Activated naive CD8-positive, alpha-beta T cell (primary cell): Measurements from ENCODE around the gene ATP1B1.

Source experiments
- H3K27ac Mint-ChIP-seq: one replicate; pipeline ENCODE4 v1.8.0; 2021; ENCODE audit warnings: mixed read lengths
- H3K27me3 Mint-ChIP-seq: one replicate; pipeline ENCODE4 v1.8.0; 2021; ENCODE audit warnings: mixed read lengths
- H3K36me3 Mint-ChIP-seq: one replicate; pipeline ENCODE4 v1.8.0; 2021; ENCODE audit warnings: mixed read lengths
- H3K4me1 Mint-ChIP-seq: one replicate; pipeline ENCODE4 v1.8.0; 2021; ENCODE audit warnings: low read depth, mixed read lengths
- H3K4me3 Mint-ChIP-seq: one replicate; pipeline ENCODE4 v1.8.0; 2021; ENCODE audit warnings: mild to moderate bottlenecking, mixed read lengths
- H3K9me3 Mint-ChIP-seq: one replicate; pipeline ENCODE4 v1.8.0; 2021; ENCODE audit warnings: low read depth, mixed read lengths

Gene ATP1B1

GRCh38 chr1:169087876-169088275 lies 18.6 kb upstream of the ATP1B1 start:
- H3K36me3 Mint-ChIP-seq = no peaks in the 10 kb centered on the region
- H3K4me3 Mint-ChIP-seq = no peak overlapping the region
- no peak overlapping the region for H3K27ac Mint-ChIP-seq
- H3K4me1 Mint-ChIP-seq = peaks cover 11% of the 10 kb centered on the region
- no peaks in the 10 kb centered on the region for H3K27me3 Mint-ChIP-seq
- H3K9me3 Mint-ChIP-seq = no peaks in the 10 kb centered on the region

GRCh38 chr1:169089776-169090175 lies 16.7 kb upstream of the ATP1B1 start:
- peaks cover 21% of the 10 kb centered on the region for H3K4me1 Mint-ChIP-seq
- H3K27me3 Mint-ChIP-seq = no peaks in the 10 kb centered on the region
- H3K4me3 Mint-ChIP-seq = no peak overlapping the region
- no peaks in the 10 kb centered on the region for H3K9me3 Mint-ChIP-seq
- H3K36me3 Mint-ChIP-seq = no peaks in the 10 kb centered on the region
- no peak overlapping the region for H3K27ac Mint-ChIP-seq

- Mint-ChIP-seq H3K27ac (no peak overlapping the region), H3K36me3 (no peaks in the 10 kb centered on the region), H3K4me1 (peaks cover 21% of the 10 kb centered on the region), H3K4me3 (no peak overlapping the region), H3K27me3 (no peaks in the 10 kb centered on the region), H3K9me3 (no peaks in the 10 kb centered on the region)
These were observed 16.1 kb upstream of the ATP1B1 start for GRCh38 chr1:169090308-169090899.

GRCh38 chr1:169090900-169091311 lies 15.6 kb upstream of the ATP1B1 start:
- peaks cover 21% of the 10 kb centered on the region for H3K4me1 Mint-ChIP-seq
- no peaks in the 10 kb centered on the region for H3K9me3 Mint-ChIP-seq
- no peak overlapping the region for H3K4me3 Mint-ChIP-seq
- H3K27ac Mint-ChIP-seq = no peak overlapping the region
- H3K27me3 Mint-ChIP-seq = peaks cover 3% of the 10 kb centered on the region
- H3K36me3 Mint-ChIP-seq = no peaks in the 10 kb centered on the region

- Mint-ChIP-seq H3K4me1 (peaks cover 21% of the 10 kb centered on the region), H3K27ac (no peak overlapping the region), H3K4me3 (no peak overlapping the region), H3K9me3 (no peaks in the 10 kb centered on the region), H3K36me3 (no peaks in the 10 kb centered on the region), H3K27me3 (peaks cover 3% of the 10 kb centered on the region)
These were observed 15.0 kb upstream of the ATP1B1 start for GRCh38 chr1:169091480-169091941.

- H3K4me3 Mint-ChIP-seq = no peak overlapping the region
- H3K9me3 Mint-ChIP-seq = no peaks in the 10 kb centered on the region
- H3K27me3 Mint-ChIP-seq = peaks cover 3% of the 10 kb centered on the region
- H3K4me1 Mint-ChIP-seq = peaks cover 12% of the 10 kb centered on the region
- H3K36me3 Mint-ChIP-seq = no peaks in the 10 kb centered on the region
- no peak overlapping the region for H3K27ac Mint-ChIP-seq
These were observed 14.1 kb upstream of the ATP1B1 start for GRCh38 chr1:169092399-169092798.

GRCh38 chr1:169094897-169095569 lies 11.5 kb upstream of the ATP1B1 start:
- Mint-ChIP-seq H3K4me3 (no peak overlapping the region), H3K27ac (no peak overlapping the region), H3K9me3 (no peaks in the 10 kb centered on the region), H3K27me3 (peaks cover 3% of the 10 kb centered on the region), H3K4me1 (peaks cover 12% of the 10 kb centered on the region), H3K36me3 (no peaks in the 10 kb centered on the region)

- Mint-ChIP-seq H3K4me3 (no peak overlapping the region), H3K9me3 (no peaks in the 10 kb centered on the region), H3K4me1 (peaks cover 10% of the 10 kb centered on the region), H3K27me3 (peaks cover 3% of the 10 kb centered on the region), H3K36me3 (no peaks in the 10 kb centered on the region), H3K27ac (no peak overlapping the region)
These were observed 8.1 kb upstream of the ATP1B1 start for GRCh38 chr1:169098380-169098779.

- Mint-ChIP-seq H3K36me3 (no peaks in the 10 kb centered on the region), H3K4me1 (peaks cover under 1% of the 10 kb centered on the region), H3K9me3 (no peaks in the 10 kb centered on the region), H3K4me3 (no peak overlapping the region), H3K27ac (no peak overlapping the region), H3K27me3 (peaks cover 3% of the 10 kb centered on the region)
These were observed 6.9 kb upstream of the ATP1B1 start for GRCh38 chr1:169099561-169099960.

GRCh38 chr1:169100208-169100607 lies 6.3 kb upstream of the ATP1B1 start:
- Mint-ChIP-seq H3K36me3 (no peaks in the 10 kb centered on the region), H3K9me3 (no peaks in the 10 kb centered on the region), H3K27me3 (peaks cover 3% of the 10 kb centered on the region), H3K4me1 (peaks cover 4% of the 10 kb centered on the region), H3K27ac (no peak overlapping the region), H3K4me3 (no peak overlapping the region)

- Mint-ChIP-seq H3K4me3 (no peak overlapping the region), H3K27ac (no peak overlapping the region), H3K4me1 (peaks cover 5% of the 10 kb centered on the region), H3K9me3 (no peaks in the 10 kb centered on the region), H3K27me3 (peaks cover 2% of the 10 kb centered on the region), H3K36me3 (no peaks in the 10 kb centered on the region)
These were observed 5.8 kb upstream of the ATP1B1 start for GRCh38 chr1:169100651-169101088.

- Mint-ChIP-seq H3K9me3 (no peaks in the 10 kb centered on the region), H3K4me1 (peaks cover 11% of the 10 kb centered on the region), H3K27ac (no peak overlapping the region), H3K4me3 (no peak overlapping the region), H3K27me3 (no peaks in the 10 kb centered on the region), H3K36me3 (no peaks in the 10 kb centered on the region)
These were observed 3.9 kb upstream of the ATP1B1 start for GRCh38 chr1:169102567-169102966.

GRCh38 chr1:169103002-169103401 lies 3.5 kb upstream of the ATP1B1 start:
- peaks cover 15% of the 10 kb centered on the region for H3K4me1 Mint-ChIP-seq
- H3K4me3 Mint-ChIP-seq = no peak overlapping the region
- no peaks in the 10 kb centered on the region for H3K27me3 Mint-ChIP-seq
- H3K9me3 Mint-ChIP-seq = no peaks in the 10 kb centered on the region
- no peaks in the 10 kb centered on the region for H3K36me3 Mint-ChIP-seq
- no peak overlapping the region for H3K27ac Mint-ChIP-seq

- Mint-ChIP-seq H3K4me3 (no peak overlapping the region), H3K36me3 (no peaks in the 10 kb centered on the region), H3K27ac (no peak overlapping the region), H3K9me3 (no peaks in the 10 kb centered on the region), H3K4me1 (peaks cover 20% of the 10 kb centered on the region), H3K27me3 (no peaks in the 10 kb centered on the region)
These were observed 3.0 kb upstream of the ATP1B1 start for GRCh38 chr1:169103480-169103893.

GRCh38 chr1:169105087-169105433 lies 1.4 kb upstream of the ATP1B1 start:
- peaks cover 35% of the 10 kb centered on the region for H3K4me1 Mint-ChIP-seq
- no peaks in the 10 kb centered on the region for H3K9me3 Mint-ChIP-seq
- H3K4me3 Mint-ChIP-seq = peak overlapping the region; percentile 80
- no peaks in the 10 kb centered on the region for H3K36me3 Mint-ChIP-seq
- H3K27ac Mint-ChIP-seq = no peak overlapping the region
- H3K27me3 Mint-ChIP-seq = no peaks in the 10 kb centered on the region
